HUES6 (cell line): ENCODE data around the gene HIF1AN.

Experiments
- H3K27ac ChIP-seq: 2 replicates; pipeline ENCODE4 v1.7.0; 2013; ENCODE audit warnings: low read depth, mild to moderate bottlenecking, low read length, inconsistent platforms
- H3K27me3 ChIP-seq: 2 replicates; pipeline ENCODE4 v1.6.1; 2013; ENCODE audit warnings: low read length; ENCODE audit not compliant: control insufficient read depth, insufficient read depth
- H3K36me3 ChIP-seq: 2 replicates; pipeline ENCODE4 v1.6.1; 2013; ENCODE audit warnings: low read length; ENCODE audit not compliant: control insufficient read depth, insufficient read depth
- H3K4me1 ChIP-seq: 2 replicates; pipeline ENCODE4 v1.6.1; 2013; ENCODE audit warnings: low read length; ENCODE audit not compliant: control insufficient read depth, insufficient read depth
- H3K4me3 ChIP-seq: 2 replicates; pipeline ENCODE4 v1.5.1; 2013; ENCODE audit warnings: low read depth, low read length
- H3K9ac ChIP-seq: one replicate; pipeline ENCODE4 v1.6.1; 2013; ENCODE audit warnings: mild to moderate bottlenecking, low read length
- H3K9me3 ChIP-seq: 2 replicates; pipeline ENCODE4 v1.6.1; 2013; ENCODE audit warnings: low read depth, low read length; ENCODE audit not compliant: control insufficient read depth, insufficient read depth

HIF1AN gene

DNA sequence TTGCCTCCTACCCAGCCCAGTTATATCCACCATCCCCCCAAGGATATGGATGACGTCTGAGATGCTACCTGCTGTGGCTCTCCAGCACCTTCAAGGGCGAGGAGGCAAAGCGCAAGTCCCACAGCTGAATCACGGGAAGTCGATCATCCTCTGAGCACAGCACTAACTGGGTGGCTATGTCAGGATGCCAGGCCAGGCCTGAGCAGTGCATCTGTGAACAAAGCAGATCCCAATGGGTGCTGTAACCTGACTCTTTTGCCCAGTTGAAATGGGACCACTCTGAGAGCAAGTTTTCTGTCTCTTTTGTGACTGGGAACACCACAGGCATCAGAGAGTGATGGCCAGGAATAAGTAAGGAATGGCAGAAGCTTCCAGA is 28.4 kb upstream of the HIF1AN start:
- H3K9ac ChIP-seq, result no peak overlapping the region
- no peak overlapping the region for H3K27ac ChIP-seq
- peaks cover 3% of the 10 kb centered on the region; the same call in 1 of the 2 replicates for H3K27me3 ChIP-seq
- H3K4me1 ChIP-seq, result no peaks in the 10 kb centered on the region
- H3K4me3 ChIP-seq, result no peak overlapping the region
- no peaks in the 10 kb centered on the region for H3K9me3 ChIP-seq
- H3K36me3 ChIP-seq, result no peaks in the 10 kb centered on the region

DNA sequence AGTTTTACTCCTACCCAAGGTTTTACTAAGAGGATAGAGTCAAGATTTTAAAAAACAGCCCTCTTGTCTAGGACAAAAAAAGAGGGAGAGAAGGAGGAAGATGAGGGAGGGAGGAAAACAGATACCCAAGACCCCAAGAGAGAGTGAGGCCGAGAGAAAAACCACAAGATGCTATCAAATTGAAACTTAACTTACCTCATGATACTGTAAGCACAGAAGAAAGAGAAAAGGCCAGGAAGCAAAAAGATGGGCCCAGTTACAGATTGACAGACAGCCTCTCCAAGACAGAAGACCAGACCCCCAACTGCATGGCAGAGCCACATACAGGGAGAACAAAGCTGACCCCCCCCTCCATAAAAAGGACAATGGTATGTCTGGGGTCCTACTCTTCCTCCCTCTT is 27.5 kb upstream of the HIF1AN start:
- Histone ChIP-seq H3K9me3 (no peaks in the 10 kb centered on the region), H3K27me3 (peaks cover 3% of the 10 kb centered on the region; the same call in 1 of the 2 replicates), H3K36me3 (no peaks in the 10 kb centered on the region), H3K4me3 (no peak overlapping the region), H3K4me1 (no peaks in the 10 kb centered on the region), H3K27ac (no peak overlapping the region), H3K9ac (no peak overlapping the region)

DNA sequence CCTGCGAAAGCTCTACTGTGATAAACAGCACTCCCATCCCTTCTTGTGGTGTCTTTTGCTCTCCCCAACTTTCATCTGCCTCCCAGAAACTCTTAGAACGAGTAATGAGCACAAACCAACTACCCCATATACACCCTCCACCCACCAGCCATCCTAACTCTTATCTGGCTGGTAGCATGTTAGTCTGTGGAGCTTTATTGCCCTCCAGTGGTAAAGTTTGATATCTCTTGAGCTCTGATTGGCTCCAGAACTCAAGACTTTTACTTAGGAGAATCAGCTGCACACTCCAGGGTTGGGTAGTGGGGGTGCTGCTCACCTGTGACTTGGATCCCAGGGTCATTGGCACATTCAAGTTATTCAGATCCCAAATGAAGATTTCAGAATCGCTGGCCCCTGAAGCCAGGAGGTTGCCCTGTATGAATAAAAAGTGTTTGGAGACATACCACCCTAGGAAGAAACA is 27.0 kb upstream of the HIF1AN start:
- no peak overlapping the region for H3K27ac ChIP-seq
- H3K36me3 ChIP-seq, result no peaks in the 10 kb centered on the region
- no peak overlapping the region for H3K4me3 ChIP-seq
- H3K9me3 ChIP-seq, result no peaks in the 10 kb centered on the region
- no peaks in the 10 kb centered on the region for H3K4me1 ChIP-seq
- no peak overlapping the region for H3K9ac ChIP-seq
- H3K27me3 ChIP-seq, result peaks cover 3% of the 10 kb centered on the region; the same call in 1 of the 2 replicates

DNA sequence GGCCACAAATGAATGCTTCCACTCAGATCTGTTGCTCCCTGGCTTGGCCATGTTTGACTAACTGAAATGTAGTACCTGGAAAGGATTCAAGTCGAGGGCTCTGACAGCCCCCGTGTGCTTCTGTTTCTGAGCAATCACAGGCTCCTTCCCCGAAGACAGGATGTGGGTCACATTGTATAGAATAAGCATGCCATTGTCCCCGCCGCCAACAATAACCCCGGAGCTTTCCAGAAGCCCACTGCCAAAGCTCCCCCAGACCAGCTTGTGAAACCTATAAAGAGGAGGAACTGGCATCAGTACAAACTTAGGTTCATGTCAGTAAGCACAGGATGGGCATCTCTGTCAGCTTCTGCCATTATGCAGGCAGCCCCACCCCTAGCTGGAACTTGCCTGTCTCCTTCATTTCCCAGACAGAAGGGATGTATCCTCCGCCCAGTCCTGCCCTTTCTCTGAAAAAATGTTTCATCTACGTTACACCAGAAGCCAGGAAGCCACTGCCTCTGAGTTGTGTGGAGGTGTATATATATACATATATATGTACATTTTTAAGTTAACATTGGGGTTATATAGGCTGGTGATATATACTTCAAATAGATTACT is 26.4 kb upstream of the HIF1AN start:
- H3K27ac ChIP-seq, result no peak overlapping the region

DNA sequence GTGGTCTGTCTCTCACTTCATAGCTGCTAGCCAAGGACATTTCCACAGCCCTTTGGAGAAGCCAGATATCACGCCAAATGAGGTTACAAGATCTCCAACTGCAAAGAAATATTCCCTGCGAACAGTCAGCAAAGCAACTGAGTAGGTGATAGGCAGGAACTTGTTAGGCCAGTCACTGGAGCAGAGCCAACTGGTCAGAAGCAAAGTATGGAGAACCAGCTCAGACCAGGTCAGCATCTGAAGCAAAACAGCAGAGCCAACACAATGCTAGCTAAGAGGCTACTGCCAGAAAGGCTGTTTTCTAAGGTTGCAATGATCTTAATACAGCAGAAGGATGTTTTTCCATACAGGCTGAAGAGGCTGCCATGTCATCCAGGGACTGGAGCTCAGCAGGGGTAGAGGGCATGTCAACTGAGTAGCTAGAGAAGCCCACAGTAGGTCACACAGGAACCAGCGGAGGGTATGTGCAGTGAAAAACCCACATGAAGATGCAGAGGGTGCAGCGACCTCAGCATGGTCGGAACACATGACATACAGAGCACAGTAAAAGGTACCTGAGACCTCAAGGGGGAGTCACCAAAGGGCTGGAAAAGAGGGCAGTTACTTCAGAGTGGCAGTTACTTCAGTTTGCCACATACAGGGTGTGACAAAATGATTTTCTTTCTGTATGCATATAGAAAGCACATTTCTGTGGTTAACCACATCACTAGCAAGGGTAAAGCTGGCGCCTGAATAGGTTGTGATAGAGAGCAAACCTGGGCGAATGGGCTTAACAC is 25.0 kb upstream of the HIF1AN start:
- no peak overlapping the region for H3K9ac ChIP-seq
- no peaks in the 10 kb centered on the region for H3K36me3 ChIP-seq

More for the DNA sequence above, 26.4 kb upstream of the HIF1AN start:
- H3K27me3 ChIP-seq, result peaks cover 3% of the 10 kb centered on the region; the same call in 1 of the 2 replicates
- H3K4me1 ChIP-seq, result no peaks in the 10 kb centered on the region
- H3K4me3 ChIP-seq, result no peak overlapping the region
- H3K36me3 ChIP-seq, result no peaks in the 10 kb centered on the region
- H3K9ac ChIP-seq, result no peak overlapping the region
- no peaks in the 10 kb centered on the region for H3K9me3 ChIP-seq

DNA sequence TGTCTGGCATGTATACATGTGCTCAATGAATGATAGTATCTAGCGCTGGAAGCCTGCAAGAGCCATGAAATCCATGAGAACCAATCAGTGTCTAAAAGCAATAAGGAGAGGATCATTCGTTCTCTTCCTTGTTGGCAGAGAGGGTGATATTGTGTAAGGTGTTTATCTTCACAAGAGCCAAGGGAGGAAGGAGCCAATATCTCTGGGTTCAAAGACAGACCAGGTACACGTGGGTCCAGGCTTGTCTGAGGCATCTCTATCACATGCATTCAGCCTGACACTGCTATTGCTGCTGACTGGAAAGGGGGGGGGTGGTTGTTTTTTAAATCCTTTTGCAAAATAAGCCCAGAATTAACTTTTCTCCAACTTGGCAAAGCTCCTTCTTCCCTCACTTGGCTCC is 20.1 kb upstream of the HIF1AN start:
- no peaks in the 10 kb centered on the region for H3K9me3 ChIP-seq
- no peak overlapping the region for H3K4me3 ChIP-seq
- no peak overlapping the region for H3K27ac ChIP-seq
- H3K27me3 ChIP-seq, result peaks cover 18% of the 10 kb centered on the region
- no peaks in the 10 kb centered on the region for H3K4me1 ChIP-seq
- no peak overlapping the region for H3K9ac ChIP-seq
- H3K36me3 ChIP-seq, result no peaks in the 10 kb centered on the region

More for the DNA sequence above, 25.0 kb upstream of the HIF1AN start:
- Histone ChIP-seq H3K27me3 (peaks cover 3% of the 10 kb centered on the region; the same call in 1 of the 2 replicates), H3K9me3 (no peaks in the 10 kb centered on the region), H3K4me1 (no peaks in the 10 kb centered on the region), H3K4me3 (no peak overlapping the region), H3K27ac (no peak overlapping the region)

DNA sequence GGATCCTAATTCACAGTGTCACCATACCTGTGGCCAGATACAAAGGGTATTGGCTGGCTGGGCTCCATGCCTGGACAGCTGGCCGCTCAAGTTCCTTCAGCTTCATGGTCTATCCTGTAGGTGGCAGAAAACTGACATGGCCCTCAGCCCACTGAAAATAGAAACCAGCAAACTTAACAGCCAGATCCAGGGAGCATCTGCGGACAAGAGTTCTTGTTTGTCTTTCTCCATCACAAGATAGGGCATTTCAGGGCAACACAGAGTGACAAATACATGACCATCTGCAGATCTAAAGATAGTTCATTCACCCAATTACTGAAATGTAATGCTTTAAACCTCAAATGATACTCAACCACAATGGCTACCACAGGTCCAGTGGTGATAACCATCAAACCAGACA is 18.9 kb upstream of the HIF1AN start:
- H3K9me3 ChIP-seq, result no peaks in the 10 kb centered on the region
- no peak overlapping the region for H3K27ac ChIP-seq
- no peak overlapping the region for H3K4me3 ChIP-seq
- H3K9ac ChIP-seq, result no peak overlapping the region
- H3K4me1 ChIP-seq, result no peaks in the 10 kb centered on the region
- no peaks in the 10 kb centered on the region for H3K36me3 ChIP-seq
- peaks cover 23% of the 10 kb centered on the region for H3K27me3 ChIP-seq

DNA sequence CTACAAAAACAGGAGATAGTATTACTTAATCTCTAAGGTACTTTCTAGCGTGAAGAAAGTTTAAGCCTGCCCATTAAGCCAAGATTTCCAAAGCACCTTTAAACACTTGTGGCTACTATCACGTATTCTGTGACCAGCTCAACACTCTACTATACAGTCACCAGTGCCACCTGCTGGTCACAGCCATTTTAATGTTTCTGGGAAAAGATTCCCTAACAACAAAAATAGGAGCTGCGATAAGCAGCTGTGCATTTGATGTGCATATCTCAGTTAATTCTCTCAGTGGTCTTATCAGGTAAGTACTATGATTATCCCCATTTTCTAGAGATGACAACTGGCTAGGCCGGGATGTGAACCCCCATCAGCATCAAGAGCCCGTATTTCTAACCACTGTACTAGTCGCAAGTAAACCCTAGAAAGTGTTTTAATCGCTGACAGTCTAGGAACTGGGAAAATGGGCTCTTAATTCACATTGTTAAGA is 16.9 kb upstream of the HIF1AN start:
- H3K4me1 ChIP-seq, result no peaks in the 10 kb centered on the region
- H3K4me3 ChIP-seq, result peak overlapping the region; percentile 61
- H3K27me3 ChIP-seq, result peaks cover 23% of the 10 kb centered on the region
- H3K36me3 ChIP-seq, result peaks cover 14% of the 10 kb centered on the region
- H3K27ac ChIP-seq, result no peak overlapping the region
- H3K9me3 ChIP-seq, result no peaks in the 10 kb centered on the region
- no peak overlapping the region for H3K9ac ChIP-seq

DNA sequence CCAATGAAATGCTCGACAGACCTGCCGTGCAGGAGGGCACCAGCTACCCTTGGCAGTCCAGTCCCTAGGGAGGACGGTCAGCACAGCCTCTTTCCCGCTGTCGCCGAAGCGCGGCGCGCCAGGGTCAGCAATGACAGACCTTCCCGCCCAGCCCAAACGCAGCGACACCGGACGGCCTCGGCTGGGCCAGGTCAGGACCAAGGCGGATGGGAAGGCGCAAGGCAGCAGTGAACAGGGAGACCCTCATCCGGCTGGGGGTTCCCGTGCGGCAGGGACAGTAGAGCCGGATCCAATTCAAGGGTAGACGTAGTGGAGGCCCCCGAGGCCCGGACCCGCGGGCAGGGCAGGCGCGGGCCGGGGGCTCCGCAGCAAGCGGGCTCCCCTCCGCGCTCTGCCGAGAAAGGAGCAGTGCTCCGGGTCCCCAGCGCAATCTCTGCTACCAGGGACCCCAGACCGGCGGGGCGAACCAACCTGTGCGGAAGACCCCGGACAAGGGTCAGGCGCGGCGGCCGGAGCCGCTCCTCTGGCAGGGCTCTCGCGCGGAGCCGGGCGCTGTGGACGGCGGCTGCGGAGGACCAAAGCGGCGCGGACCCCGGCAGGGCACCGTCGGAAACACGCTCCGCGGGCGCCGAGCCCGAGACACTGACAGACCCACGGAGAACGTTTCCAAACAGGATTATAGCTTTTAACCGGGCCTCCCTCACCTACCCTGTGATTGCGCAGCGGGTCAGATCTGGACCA is 16.3 kb upstream of the HIF1AN start, which contains the start of gene SEC31B:
Gene SEC31B, minus strand, starts transcription at position 551 of the 741 bp plus-strand sequence. CDS start 2,909 bp downstream, outside the sequence.
- peak within 1 kb of the TSS; percentile 32 for H3K9ac ChIP-seq
- H3K27me3 ChIP-seq, result peaks cover 23% of the 10 kb centered on the region
- H3K4me1 ChIP-seq, result no peaks in the 10 kb centered on the region
- H3K9me3 ChIP-seq, result no peaks in the 10 kb centered on the region
- peaks cover 20% of the 10 kb centered on the region for H3K36me3 ChIP-seq
- no peak within 1 kb of the TSS for H3K27ac ChIP-seq
- H3K4me3 ChIP-seq, result peak within 1 kb of the TSS; percentile 61

DNA sequence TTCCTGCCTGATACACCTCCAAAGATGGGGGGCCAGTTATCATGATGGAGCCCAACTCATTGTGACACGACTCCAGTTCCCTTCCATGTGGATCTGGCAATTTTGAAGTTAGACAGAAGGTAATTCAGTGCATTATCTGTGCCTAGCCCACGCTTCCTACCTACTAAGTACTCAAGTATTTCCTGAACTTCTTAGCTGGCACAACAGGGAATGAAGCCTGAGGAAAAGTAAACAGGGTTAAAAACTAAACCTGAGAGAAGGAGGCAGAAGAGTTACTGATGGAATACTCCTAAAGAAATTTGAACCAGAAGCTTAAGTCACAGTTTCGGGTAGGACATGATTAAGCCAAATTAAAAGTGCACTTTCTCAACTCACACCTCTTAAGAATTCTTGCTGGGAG is 14.9 kb upstream of the HIF1AN start:
- H3K27ac ChIP-seq, result no peak overlapping the region
- no peak overlapping the region for H3K4me3 ChIP-seq
- no peaks in the 10 kb centered on the region for H3K4me1 ChIP-seq
- H3K9ac ChIP-seq, result no peak overlapping the region
- peaks cover 23% of the 10 kb centered on the region for H3K27me3 ChIP-seq
- peaks cover 33% of the 10 kb centered on the region for H3K36me3 ChIP-seq
- H3K9me3 ChIP-seq, result no peaks in the 10 kb centered on the region
